Esophagus muscularis mucosa (tissue), 3 donors: ENCODE data around the gene GPR158.

Source experiments
- POLR2A ChIP-seq: fragments of 450-650 bp; IDR thresholded peaks from one replicate; pipeline ENCODE4 v1.6.1; 2017; ENCODE audit warnings: antibody characterized with exemption, moderate library complexity, mild to moderate bottlenecking, low read depth
- POLR2AphosphoS5 ChIP-seq, 2 donors: sonication (generic); formaldehyde crosslinking; IDR thresholded peaks; one replicate each; pipeline ENCODE4 v1.6.1; 2017; ENCODE audit warnings: antibody characterized with exemption in 2 of 2
- TF ChIP-seq, protein P1 (sequence below), 3 experiments: fragments of 200-600 bp in 2 of 3; fragments of 450-650 bp in 1 of 3; sonication (generic) in 2 of 3; IDR thresholded peaks; one replicate each; pipeline ENCODE4 v1.5.1; 2017 to 2019; ENCODE audit warnings: antibody characterized with exemption in 3 of 3, mild to moderate bottlenecking in 2 of 3, moderate library complexity in 1 of 3

DNA sequence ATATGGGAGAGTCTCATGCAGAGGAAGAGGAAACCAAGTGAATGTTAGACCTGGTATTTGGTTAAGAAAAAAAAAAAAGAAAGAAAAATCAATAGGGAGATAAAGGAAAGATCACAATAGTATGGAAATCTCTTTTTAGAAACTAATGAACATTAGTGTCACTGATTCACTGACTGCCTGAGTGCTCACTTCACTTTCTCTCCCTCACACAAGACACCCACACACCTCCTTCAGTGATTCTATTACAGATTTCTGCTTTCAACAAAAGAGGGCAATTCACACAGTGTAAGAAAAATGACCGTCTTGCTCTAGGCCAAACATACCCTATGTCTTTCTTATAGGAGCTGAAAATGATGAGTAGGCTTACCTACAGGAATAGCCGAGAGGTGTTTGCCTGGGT, 6.0 kb downstream of the GPR158 start:
- TF ChIP-seq, protein P1, sequence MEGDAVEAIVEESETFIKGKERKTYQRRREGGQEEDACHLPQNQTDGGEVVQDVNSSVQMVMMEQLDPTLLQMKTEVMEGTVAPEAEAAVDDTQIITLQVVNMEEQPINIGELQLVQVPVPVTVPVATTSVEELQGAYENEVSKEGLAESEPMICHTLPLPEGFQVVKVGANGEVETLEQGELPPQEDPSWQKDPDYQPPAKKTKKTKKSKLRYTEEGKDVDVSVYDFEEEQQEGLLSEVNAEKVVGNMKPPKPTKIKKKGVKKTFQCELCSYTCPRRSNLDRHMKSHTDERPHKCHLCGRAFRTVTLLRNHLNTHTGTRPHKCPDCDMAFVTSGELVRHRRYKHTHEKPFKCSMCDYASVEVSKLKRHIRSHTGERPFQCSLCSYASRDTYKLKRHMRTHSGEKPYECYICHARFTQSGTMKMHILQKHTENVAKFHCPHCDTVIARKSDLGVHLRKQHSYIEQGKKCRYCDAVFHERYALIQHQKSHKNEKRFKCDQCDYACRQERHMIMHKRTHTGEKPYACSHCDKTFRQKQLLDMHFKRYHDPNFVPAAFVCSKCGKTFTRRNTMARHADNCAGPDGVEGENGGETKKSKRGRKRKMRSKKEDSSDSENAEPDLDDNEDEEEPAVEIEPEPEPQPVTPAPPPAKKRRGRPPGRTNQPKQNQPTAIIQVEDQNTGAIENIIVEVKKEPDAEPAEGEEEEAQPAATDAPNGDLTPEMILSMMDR (IDR thresholded peaks at IDR 0.05) = no peak
- no peak for TF ChIP-seq POLR2AphosphoS5 (IDR thresholded peaks at IDR 0.05)
- TF ChIP-seq POLR2A = no peak
